Bronchial smooth muscle cell (primary cell): ENCODE results near the gene UIMC1. TPM values are rescaled to one million over a fixed set of nuclear protein-coding genes. Genes with fewer than 3 reads are reported as not detected.

ENCODE experiments used
- total RNA-seq: library from RNA; depleted of rRNA; stranded (reverse); fragments of >200 nt; gene quantifications from 2 replicates; pipeline ENCODE4 v1.2.1, GENCODE V29; 2014

The UIMC1 gene
- total RNA-seq, result 26.9 and 28.7 TPM in 2 replicates

GRCh38 chr5:177006265-177006972 lies at the start of gene UIMC1:
TSS of gene UIMC1 (minus strand) at chr5:177006779. CDS start at chr5:176982615, 24,164 bp downstream.

DNA sequence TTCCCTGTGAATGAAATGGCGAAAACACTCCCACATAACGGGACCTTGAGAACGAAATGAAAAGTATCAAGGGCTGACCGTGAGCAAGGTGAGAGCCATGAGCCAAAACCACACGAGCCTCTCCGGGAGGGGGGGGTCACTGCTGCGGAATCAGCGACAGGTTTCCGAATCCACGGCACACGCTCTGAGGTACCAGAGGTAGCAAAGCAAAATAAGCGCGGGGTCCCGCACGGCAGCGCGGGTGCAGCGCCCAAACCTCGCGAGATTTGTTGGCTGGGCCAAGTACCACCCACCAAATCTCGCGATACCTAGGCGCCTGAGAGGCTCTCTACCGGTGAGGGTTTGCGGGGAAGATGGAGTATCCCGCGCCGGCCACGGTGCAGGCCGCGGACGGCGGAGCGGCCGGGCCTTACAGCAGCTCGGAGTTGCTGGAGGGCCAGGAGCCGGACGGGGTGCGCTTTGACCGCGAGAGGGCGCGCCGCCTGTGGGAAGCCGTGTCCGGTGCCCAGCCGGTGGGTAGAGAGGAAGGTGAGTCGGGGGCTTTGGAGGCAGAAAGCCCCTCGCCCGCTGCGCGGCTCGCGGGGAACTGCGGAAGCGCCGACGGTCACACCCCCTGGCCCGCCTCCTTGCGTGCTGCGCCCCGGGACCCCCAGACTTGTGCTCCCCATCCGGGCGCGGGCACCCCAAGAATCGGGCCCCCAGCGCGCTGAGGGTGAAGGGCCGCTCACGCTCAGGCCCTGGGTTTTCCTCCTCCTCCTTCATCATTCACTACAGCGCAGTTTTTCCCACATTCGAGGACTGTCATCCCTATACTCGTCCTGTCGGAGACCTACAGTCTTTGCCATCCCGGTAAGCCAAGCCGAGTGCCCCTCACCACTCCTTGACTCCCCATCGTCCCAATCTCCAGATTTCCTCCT lies 16.1 kb upstream of the UIMC1 start, which contains the start of gene ZNF346:
Gene ZNF346 (plus strand): TSS at position 311 of the 917 bp plus-strand sequence. CDS start 43 bp downstream, at position 354.

DNA sequence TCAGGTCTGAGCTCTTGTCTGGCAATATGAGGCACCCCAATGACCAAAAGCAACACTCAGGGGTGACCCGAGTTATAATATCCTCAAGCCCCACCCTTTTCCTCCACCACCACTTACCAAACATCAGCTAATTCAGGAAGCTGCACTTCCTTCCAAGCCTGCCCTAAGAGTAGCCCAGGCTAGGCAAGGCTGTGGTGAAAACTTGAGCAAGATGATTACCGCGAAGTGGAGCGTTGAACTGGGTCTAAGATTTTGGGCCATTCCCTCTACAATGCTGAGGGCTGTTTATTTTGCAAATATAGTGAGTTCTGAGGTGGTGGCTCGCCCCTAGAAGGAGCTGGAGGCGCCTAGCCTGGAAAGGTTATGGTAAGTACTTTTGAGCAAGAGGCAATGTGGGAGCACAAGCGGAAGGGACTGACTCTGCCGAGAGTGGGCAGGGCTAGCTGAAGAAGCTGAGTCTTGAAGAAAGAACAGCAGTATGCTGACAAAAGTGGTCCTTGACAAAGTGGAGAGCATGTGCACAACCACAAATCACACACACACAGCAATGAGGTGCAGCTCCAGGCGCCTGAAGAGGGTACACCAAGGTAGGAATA lies 107.2 kb downstream of the UIMC1 start, which contains the start of gene HK3:
Gene HK3 (minus strand): TSS at position 51 of the 596 bp plus-strand sequence. CDS start 3,187 bp downstream, outside the sequence.

Other genes with a start within 250 kb of the UIMC1 start
- gene UNC5A, start 196.2 kb downstream of the UIMC1 start, total RNA-seq, result not detected in 2 replicates
- gene HK3, start 107.4 kb downstream of the UIMC1 start, total RNA-seq, result 0.09 TPM in 1 of 2 replicates, not detected in the other
- 12.7 and 14.7 TPM in 2 replicates for gene ZNF346, start 15.9 kb upstream of the UIMC1 start, total RNA-seq
- gene FGFR4, start 80.1 kb upstream of the UIMC1 start, total RNA-seq, result 6.1 and 36.5 TPM in 2 replicates
- 22.6 and 28.2 TPM in 2 replicates for gene NSD1, start 127.0 kb upstream of the UIMC1 start, total RNA-seq